GM18861 (cell line): Measurements from ENCODE around the gene SPATA6.
"Not testable (repeated sequence)": the region's sequence is repeated elsewhere in the genome, so short reads cannot be mapped to it uniquely, and the experiment has no call there.

Source experiments
- ATAC-seq: cut with Tn5 transposase; IDR thresholded peaks from one replicate; pipeline ENCODE4 v1.9.1; 2021; ENCODE audit not compliant: unreplicated experiment

The SPATA6 gene

GRCh38 chr1:48462716-48463302, 9.2 kb downstream of the SPATA6 start:
- no peak for ATAC-seq

- no peak for ATAC-seq
Observed at GRCh38 chr1:48450505-48450904, 21.5 kb downstream of the SPATA6 start.

DNA sequence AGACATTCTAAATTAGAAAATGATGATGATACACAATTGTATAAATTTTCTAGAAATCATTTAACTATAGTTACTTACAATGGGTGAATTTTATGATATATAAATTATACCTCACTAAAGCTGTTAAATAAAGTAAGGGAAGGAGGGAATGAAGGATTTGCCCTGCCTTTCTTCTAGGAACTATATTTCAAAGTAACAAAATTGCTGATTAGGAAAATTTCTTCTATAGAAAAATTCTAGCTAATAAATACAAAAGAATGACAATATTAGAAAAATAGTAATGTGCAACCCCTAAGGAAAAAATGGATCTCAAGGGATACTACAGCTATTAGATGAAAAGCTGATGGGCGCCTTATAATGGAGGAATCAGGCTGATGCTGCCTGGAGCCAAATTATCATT, 23.1 kb downstream of the SPATA6 start:
- no peak for ATAC-seq

GRCh38 chr1:48444186-48444585, 27.8 kb downstream of the SPATA6 start:
- ATAC-seq: not testable (repeated sequence)

DNA sequence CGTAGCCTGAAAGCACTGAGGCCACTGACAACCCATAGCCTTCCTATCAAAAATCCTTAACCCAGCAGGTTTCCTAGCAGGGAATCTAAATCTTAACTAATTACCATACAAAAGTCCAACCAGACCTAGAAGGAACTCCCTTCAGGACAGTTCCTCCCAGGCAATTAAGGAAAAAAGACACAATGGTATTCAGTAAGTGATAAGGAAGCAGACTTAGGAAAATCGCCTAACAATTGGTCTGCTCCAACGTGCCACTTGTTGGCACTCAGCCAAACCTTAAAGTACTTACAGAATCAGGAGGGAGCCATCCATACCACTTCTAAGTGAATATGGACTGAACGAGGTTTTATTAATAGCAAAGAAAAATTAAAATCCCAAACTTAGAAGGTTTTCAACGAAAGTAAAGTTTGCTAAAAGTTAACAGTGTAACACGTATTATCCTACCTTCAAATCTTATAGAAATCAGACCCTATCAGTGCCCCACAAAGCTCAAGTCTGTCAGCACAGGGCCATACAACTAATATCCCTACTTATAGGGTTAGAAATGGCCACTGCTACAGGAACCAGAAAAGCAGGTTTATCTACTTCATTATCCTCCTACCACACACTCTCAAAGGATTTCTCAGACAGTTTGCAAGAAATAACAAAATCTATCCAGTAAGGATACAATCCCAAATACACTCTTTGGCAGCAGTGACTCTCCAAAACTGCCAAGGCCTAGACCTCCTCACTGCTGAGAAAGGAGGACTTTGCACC, 29.0 kb downstream of the SPATA6 start:
- ATAC-seq: no peak

GRCh38 chr1:48440786-48441185, 31.2 kb downstream of the SPATA6 start:
- not testable (repeated sequence) for ATAC-seq

DNA sequence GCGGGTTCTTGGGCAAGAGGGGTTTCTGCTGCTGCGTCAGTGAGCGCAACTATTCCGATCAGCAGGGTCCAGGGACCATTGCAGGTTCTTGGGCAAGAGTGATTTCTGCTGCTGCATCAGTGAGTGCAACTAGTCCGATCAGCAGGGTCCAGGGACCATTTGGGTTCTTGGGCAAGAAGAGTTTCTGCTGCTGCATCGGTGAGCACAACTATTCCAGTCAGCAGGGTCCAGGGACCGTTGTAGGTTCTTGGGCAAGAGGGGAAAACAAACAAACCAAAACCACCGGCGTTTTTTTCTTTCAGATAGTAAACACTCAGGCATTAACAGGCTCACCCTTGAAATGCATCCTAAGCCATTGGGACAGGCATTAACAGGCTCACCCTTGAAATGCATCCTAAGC, 32.6 kb downstream of the SPATA6 start:
- no peak for ATAC-seq

DNA sequence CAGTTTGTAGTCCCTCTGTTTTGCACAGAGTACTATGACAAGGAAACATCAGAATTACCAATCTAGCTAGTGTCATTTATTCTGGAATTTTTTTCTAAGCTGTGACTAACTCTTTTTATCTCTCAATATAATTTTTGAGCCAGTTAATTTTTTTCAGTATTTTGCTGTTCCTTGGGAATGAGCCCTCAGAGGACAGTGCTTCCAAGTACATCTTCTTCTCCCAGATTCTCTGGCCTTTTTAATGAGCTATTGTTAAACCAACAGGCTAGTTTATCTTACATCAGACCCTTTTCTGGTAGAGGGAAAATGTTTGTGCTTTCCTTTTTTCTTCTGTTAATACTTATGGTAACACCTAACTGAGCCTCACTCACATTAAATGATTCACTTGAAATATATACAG, 34.6 kb downstream of the SPATA6 start:
- not testable (repeated sequence) for ATAC-seq

DNA sequence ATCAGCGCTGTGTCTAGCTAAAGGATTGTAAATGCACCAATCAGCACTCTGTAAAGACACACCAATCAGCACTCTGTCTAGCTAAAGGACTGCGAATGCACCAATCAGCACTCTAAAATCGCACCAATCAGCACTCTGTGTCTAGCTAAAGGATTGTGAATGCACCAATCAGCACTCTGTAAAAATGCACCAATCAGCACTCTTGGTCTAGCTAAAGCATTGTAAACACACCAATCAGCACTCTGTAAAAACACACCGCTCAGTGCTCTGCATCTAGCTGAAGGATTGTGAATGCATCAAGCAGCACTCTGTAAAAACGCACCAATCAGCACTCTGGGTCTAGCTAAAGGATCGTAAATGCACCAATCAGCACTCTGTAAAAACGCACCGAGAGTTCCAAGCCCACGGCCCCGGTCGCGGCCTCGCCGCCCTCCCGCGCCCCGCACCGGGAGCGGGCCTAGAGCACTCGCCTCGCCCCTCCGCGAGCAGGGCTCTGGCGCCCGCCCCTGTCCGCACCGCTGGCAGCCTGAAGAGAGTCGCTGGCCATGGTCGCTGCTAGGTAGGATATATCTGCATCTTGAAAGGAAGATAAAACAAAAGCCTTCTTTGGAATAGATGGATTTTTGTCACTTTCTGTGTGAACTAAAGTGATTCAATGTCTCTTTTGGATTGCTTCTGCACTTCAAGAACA, 36.5 kb downstream of the SPATA6 start:
- not testable (repeated sequence) for ATAC-seq

DNA sequence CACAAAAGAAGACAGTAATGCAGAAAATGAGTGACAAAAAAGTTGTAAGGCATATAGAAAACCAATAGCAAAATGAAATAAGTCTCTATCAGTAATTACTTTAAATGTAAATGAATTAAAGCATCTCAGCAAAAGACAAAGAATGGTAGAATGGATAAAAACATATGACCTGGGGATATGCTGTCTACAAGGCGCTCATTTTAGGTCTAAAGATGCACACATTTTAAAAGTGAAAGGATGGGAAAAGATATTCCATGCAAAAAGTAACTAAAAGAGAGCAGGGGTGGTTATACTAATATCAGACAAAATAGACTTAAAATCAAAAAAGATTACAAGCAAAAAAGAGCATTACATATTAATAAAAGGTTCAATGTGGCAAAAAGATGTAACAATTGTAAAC, 41.2 kb downstream of the SPATA6 start:
- ATAC-seq: no peak

DNA sequence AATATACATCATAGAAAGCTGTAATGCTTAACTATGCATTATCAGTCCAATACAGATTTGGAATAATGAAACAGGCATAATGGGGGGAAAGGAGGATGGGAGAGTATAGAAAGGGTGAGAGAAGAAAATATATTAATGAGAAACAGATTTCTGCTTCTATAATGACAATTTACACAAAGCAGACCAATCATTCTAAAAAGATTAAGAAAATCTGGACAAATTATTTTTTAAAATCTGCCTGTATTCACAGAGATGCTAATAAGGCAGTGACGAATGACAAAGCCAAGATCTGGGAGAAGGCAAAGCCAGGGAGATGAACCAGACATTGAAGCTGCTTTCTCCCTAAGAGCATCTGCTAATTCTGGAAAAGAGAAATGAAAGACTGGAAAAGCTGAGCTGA, 50.0 kb downstream of the SPATA6 start:
- ATAC-seq: no peak

- ATAC-seq: no peak
Observed at GRCh38 chr1:48418742-48419141, 53.3 kb downstream of the SPATA6 start.

GRCh38 chr1:48415050-48415449, 57.0 kb downstream of the SPATA6 start:
- no peak for ATAC-seq

GRCh38 chr1:48414264-48414663, 57.7 kb downstream of the SPATA6 start:
- no peak for ATAC-seq

- ATAC-seq: no peak
Observed at GRCh38 chr1:48405940-48406339, 66.1 kb downstream of the SPATA6 start.

DNA sequence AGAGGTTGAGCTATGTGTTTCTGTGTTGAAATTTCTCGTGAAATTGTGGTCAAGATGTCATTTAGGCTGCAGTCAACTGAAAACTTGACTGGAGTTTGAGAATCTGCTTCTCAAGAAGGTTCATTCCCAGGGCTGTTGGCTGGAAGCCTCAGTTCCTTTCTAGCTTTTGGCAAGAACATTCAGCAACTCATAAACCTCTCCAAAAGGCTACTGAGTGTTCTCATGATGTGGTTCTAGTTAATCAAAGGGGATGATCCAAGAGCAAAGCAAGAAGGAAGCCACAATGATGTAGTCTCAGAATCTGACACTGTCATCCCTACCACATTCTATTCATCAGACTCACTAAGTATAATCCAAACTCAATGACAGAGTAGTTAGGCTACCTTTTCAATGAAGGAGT, 66.6 kb downstream of the SPATA6 start:
- ATAC-seq: no peak

GRCh38 chr1:48402599-48402998, 69.4 kb downstream of the SPATA6 start:
- ATAC-seq: no peak

- no peak for ATAC-seq
Observed at GRCh38 chr1:48396208-48396607, 75.8 kb downstream of the SPATA6 start.

DNA sequence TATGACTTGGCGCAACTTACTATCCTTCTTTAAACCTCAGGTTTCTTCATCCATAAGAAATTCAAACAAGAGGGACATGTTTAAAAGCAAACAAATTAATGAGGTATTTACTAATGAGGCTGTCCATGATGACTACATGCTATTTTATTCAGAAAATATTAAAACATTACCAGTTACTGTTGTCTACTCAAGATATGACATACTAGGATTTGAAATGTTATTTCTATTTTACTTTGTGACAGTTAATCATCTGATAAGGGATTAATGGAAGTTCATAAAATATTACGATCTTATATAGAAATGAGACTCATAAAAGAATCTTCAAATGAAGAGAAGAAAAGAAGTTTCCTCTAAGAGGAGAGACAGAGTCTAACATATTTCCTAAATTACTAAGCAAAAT, 80.1 kb downstream of the SPATA6 start:
- ATAC-seq: no peak

DNA sequence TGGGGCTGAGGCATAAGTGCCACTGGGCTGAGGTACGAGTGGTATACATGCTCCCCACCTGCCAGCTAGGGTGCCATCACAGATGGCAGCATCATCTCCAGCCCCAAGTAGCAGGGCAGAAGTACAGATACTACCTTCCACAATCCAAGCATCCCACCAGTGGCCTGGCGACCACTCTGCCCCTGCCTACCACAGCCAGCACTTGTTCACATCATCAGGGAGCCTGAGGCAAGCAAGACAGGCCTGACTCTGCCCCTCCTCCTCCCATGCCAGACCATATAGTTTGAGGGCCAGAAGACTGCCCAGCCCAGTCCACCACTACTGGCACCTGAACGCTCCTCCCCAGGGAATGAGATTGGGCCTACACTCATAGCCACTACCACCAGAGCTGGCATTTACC, 84.6 kb downstream of the SPATA6 start:
- no peak for ATAC-seq

DNA sequence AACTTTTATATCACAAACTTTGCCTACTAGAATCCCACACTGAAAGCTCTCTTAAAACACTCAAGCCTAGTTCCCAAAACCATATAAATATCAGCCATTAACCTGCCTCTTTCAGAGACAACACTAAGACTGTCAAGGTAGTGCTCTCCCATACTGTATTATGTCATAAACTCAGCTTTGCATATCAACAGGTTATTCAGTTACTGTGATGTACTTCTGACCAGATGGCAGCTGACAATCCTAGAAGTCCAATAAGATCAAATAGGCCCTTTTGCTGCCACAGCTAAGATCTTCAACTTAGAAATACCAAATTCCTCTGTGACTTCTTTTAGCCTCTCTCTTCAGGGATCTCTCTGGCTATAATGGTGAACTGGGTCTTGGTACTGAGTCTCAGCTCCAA, 97.2 kb downstream of the SPATA6 start:
- ATAC-seq: no peak

DNA sequence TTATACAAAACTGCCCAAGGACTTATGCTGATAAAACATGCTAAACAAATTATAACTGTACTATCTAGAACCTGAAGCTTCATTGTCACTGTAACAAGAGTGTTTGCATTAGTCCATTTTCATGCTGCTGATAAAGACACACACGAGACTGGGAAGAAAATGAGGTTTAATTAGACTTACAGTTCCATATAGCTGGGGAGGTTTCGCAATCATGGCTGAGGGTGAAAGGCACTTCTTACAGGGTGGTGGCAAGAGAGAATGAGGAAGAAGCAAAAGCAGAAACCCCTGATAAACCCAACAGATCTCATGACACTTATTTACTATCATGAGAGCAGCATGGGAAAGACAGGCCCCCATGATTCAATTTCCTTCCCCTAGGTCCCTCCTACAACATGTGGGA, 100.4 kb downstream of the SPATA6 start:
- ATAC-seq: no peak
